HG03460 (cell line): ENCODE measurements around the gene TEX51.

Experiments
- ATAC-seq: cut with Tn5 transposase; IDR thresholded peaks from one replicate; pipeline ENCODE4 v1.9.1; 2021; ENCODE audit not compliant: unreplicated experiment

The TEX51 gene

GRCh38 chr2:126898636-126899035 lies at the start of gene TEX51:
Gene TEX51 (plus strand): TSS chr2:126898890. CDS start chr2:126898919, 29 bp downstream.
- ATAC-seq: no peak

DNA sequence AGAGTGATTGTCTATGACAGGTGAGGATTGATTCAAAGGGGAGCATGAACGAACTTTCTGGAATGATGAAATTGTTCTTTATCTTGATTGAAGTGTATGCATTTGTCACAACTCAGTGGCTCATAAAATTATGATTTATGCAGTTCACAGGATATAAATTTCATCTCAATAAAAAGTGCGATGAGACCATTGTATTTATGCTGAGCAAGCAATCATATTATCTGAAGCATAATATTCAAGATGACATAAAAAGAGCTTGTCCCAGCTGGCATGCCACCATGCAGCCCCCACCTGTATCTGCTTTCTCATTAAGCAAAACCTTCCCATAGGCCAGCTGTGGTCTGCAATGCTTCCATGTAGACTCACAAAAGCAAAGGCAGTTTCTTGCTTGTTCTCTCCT lies 49.6 kb upstream of the TEX51 start:
- no peak for ATAC-seq

DNA sequence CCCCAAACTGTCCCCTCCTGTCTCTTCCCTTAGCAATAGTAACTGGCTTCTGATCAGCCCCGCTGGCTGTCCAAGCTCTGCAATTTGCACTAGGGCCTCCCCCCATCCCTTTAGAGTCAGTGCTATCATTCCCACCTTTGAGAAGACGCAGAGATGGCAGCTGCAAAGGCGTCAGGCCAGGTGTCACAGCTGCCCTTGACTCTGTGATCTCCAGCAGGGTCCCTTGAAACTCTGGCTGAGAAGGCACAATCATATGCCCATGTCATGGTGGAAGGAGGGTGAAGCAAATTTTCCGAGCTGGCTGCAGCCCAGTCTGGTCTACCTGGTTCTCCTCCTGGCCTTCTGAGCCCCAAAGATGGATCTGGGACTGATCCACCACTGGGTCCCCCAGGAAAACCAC lies 49.2 kb upstream of the TEX51 start:
- no peak for ATAC-seq

DNA sequence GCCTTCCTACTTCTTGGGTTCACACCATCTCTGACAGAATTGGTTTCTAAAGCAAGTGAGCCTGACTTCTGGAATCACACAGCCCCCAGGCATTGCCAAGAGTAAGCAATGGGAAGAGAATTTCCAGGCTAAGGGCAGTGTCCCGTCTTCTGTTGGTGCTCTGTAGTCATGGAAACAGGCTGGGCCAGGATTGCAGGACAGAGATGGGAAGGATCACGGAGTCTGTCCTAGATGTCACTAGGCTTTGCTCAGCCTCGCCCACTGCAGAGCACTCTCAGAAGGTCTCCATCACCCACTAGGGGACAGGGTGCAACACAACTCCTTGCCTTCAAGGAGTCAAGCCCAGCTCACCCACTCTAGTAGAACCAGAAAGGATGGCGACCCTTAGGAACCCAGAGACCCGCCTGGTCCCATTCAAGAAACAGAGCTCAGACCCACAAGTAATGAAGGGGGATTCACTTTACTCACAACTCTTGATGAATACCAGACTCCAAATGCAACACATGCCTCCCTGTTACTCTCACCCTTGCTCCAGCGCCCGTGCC lies 48.6 kb upstream of the TEX51 start:
- no peak for ATAC-seq

GRCh38 chr2:126850940-126851339 lies 47.8 kb upstream of the TEX51 start:
- ATAC-seq: no peak

GRCh38 chr2:126851756-126852155 lies 46.9 kb upstream of the TEX51 start:
- no peak for ATAC-seq

DNA sequence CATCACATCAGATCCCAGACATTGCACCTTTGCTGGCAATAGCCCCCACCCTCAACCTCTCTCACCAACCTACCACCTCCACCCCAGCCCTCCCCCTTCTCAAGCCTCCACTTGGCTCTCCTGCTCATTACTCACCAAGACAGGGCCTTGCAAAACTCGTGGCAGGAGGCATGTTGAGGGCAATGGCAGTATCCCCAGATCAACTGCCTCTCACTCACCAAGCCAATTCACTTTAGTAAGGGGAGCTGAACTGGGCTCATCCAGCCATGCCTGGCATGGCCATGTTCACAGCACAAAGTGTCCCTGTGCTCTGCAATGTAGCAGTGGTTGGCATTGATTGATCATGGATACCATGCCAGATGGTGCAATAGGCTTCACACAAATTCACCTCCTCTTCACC lies 46.3 kb upstream of the TEX51 start:
- ATAC-seq: no peak

GRCh38 chr2:126855606-126856005 lies 43.1 kb upstream of the TEX51 start:
- ATAC-seq: no peak

DNA sequence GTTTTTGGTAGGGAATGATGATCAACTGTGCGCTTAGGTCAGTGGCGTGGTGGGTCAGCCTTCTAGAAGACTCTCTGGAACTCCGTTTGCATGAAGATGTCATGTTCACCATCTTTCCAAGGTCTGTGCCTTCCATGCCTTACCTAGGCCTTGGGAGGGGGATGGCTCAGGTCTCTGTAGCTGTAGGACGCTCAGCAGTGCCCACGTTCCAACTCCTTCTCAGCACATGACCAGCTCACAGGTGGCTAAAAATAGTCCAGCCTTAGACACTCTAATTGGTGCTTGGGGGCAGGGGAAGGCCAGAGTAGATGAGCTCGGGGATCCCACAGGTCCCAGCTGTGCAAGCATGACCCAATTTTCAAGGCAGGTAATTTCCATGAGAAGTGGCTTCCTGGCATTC lies 42.3 kb upstream of the TEX51 start:
- no peak for ATAC-seq

- ATAC-seq: no peak
Observed at GRCh38 chr2:126857502-126857901, 41.2 kb upstream of the TEX51 start.

DNA sequence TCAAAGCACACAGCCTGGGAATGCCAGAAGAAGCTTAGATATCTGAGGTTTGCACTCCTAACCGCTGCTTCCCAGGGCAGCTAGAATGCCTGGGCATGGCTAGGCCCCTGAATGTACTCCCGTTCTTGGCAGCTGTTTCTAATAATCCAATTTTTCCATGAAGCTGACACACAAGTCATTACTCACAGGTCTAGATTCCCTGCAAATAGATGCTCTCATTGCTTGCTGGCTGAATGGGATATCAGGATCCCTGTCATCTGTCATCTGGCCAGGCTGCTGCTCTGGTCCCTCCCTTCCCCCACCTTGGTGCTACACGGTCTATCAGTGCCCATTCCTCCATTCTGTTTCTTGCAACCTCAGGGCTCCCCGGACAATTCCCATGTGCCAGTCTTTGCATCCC lies 40.7 kb upstream of the TEX51 start:
- no peak for ATAC-seq

DNA sequence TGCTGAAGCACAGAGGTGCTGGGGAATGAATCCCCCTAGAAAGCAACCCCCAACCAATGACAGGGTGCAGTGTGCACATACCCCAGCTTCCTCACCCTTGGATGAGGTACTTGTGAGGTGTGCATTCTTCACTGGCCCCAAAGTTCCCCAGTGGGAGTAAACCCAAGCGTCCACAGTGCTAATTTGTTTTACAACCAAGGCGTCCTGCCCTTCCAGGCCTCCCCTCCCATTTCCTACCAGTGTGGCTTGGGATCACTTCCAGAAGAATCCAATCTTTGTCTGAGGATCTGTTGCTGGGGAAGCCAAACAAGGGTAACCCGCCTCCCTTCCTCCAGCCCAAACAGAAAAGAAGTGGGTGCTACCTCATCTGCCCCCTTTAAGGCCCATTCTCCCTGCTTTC lies 40.3 kb upstream of the TEX51 start:
- ATAC-seq: no peak

DNA sequence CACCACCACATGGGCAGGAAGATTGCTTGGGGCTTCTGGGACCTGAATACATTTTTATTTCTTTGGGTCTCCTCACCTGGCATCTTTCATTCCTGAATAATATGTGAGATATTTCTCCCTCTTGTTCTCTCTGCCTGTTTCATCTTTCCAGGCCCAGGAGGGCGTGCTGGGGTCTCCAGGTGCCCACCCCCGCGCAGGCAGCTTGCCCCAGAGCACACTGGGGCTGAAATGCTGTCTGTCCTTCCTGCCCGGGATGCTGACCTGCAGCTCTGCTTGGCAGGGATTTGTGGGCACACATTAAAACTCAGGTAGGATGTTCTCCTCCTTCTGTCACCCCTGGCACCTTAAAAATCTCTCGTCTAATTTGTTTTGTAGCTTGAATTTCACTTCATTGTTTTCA lies 39.7 kb upstream of the TEX51 start:
- no peak for ATAC-seq

DNA sequence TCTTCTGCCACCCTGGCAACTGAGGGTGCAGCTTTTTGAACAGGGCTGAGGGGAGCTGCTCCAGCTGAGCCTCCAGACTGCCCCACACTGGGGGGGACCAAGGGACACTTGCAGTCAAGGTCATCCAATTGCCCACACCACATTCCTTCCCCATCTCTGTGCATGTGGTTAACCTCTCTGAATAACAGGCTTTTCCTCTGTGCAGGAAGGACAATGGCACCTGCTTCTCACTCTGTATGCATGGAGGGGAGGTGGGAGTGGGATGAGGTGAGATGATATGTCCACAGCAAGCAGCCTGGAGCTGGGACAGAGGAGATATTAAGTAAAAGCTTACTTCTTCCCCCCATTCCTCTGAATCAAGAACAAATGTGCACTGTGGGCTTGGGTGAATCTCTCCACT lies 39.1 kb upstream of the TEX51 start:
- ATAC-seq: no peak

- ATAC-seq: no peak
Observed at GRCh38 chr2:126860385-126860784, 38.3 kb upstream of the TEX51 start.

DNA sequence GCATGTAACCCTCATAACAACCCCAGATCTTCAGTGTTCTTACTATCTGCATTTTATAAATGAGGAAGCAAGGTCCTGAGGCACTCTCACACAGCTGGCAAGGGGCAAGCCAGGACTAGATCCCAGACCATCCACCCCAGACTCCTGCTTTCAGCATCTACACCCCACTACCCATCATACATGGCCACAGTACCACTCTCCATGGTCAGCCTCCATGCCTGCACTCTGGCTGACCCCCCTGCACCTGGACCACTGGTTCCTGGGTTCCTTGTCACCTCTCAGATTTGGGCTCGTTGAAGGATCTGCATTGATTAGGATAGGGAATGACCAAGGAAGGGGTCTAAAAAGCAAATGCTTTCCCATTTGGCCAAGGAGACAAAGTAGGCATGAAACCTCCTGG lies 36.0 kb upstream of the TEX51 start:
- ATAC-seq: no peak

GRCh38 chr2:126863336-126864015 lies 35.2 kb upstream of the TEX51 start:
- ATAC-seq: peak; percentile 78

- no peak for ATAC-seq
Observed at GRCh38 chr2:126864861-126865260, 33.8 kb upstream of the TEX51 start.

DNA sequence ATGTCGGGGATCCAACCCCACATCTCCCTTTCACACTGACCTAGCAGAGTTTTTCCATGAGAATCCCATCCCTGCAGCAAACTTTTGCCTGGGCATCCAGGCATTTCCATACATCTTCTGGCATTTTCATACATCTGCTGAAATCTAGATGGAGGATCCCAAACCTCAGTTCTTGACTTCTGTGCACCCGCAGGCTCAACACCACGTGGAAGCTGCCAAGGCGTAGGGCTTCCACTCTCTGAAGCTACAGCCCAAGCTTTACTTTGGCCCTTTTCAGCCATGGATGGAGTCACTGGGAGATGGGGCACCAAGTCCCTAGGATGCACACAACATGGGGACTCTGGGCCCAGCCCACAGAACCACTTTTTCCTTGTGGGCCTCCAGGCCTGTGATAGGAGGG lies 32.2 kb upstream of the TEX51 start:
- ATAC-seq: no peak

GRCh38 chr2:126874961-126875360 lies 23.7 kb upstream of the TEX51 start:
- no peak for ATAC-seq

DNA sequence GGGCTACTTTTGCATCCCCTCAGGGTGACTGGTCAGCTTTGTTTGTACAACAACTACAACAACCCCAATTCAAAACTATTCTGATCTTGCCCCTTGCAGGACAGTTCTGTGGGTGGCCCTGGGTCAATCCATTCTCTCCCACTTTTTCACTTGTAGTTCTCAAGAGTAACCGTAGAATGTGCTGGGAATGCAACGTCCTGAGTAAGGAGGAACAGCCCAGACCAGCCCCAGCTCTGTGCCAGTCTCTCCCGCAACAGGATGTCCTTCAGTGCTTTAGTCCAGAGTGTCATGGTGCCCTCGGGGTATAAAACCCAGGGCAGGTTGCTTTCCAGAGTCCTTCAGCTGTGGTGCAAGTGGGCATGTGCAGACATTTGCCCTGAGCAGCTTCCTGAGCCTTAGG lies 22.1 kb upstream of the TEX51 start:
- no peak for ATAC-seq

DNA sequence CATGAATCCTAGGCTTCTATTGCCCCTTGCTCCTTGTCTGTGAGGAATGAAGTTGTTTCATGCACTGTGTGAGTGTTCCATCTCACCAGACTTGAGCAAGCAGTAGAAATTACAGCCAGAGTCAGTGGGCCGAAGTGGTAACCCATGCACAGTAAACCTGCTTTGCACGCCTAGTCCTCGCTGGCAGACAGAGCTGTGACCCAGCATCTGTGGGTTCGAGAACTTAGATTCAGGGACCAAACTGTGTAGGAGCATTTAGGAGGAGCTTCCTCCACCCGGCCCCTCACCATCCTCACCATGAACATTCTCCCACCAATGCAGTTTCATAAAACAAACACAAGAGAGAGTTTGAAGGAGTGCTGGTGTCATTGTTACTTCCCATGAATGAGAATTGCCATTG lies 21.6 kb upstream of the TEX51 start:
- ATAC-seq: no peak

- no peak for ATAC-seq
Observed at GRCh38 chr2:126877861-126878565, 20.7 kb upstream of the TEX51 start.
